GM12878 (cell line): Measurements from ENCODE around the gene CFDP1.

Experiments
- BCLAF1 ChIP-seq: fragments of 450-650 bp; IDR thresholded peaks from 2 replicates; pipeline ENCODE4 v1.6.1; 2017; ENCODE audit warnings: antibody characterized with exemption, mild to moderate bottlenecking, moderate library complexity
- CTCF ChIP-seq, 3 experiments: IDR thresholded peaks in 2 of 3; conservative IDR thresholded peaks in 1 of 3; 2 replicates each; pipeline ENCODE4 v1.5.1; 2011; ENCODE audit warnings: low read depth in 3 of 3, low read length in 3 of 3, mild to moderate bottlenecking in 3 of 3, control low read depth in 2 of 3, moderate library complexity in 2 of 3, inconsistent platforms in 1 of 3, mixed read lengths in 1 of 3; ENCODE audit not compliant: control insufficient read depth in 2 of 3, insufficient read depth in 1 of 3; ENCODE audit errors: extremely low read depth in 1 of 3
- IKZF1 ChIP-seq: fragments of 450-650 bp; conservative IDR thresholded peaks from 2 replicates; pipeline ENCODE4 v1.6.1; 2017; ENCODE audit warnings: antibody characterized with exemption, mild to moderate bottlenecking
- MAX ChIP-seq: IDR thresholded peaks from 2 replicates; pipeline ENCODE4 v1.6.1; 2012; ENCODE audit warnings: low read depth, low read length, improper control_type of control experiment
- PRDM15 ChIP-seq: fragments of 450-650 bp; formaldehyde crosslinking; IDR thresholded peaks from 2 replicates; pipeline ENCODE4 v1.4.0; 2020; ENCODE audit warnings: mild to moderate bottlenecking, moderate library complexity
- USF2 ChIP-seq: IDR thresholded peaks from 2 replicates; pipeline ENCODE4 v1.6.1; 2011; ENCODE audit warnings: low read depth, low read length, improper control_type of control experiment, borderline replicate concordance

- no peak for TF ChIP-seq PRDM15 (CRISPR knock-in tag)
- TF ChIP-seq IKZF1: no peak
- TF ChIP-seq USF2: no peak
- no peak for TF ChIP-seq BCLAF1
- no peak for TF ChIP-seq CTCF (IDR thresholded peaks at IDR 0.05 in 2 of 3, conservative IDR thresholded peaks at IDR 0.05 in 1 of 3; ENCODE audit: control insufficient read depth in 2 of 3, extremely low read depth in 1 of 3, insufficient read depth in 1 of 3, low read depth in 3 of 3, low read length in 3 of 3)
- TF ChIP-seq MAX: no peak
These were observed 131.5 kb downstream of the CFDP1 start for GRCh38 chr16:75301804-75302203.
